Esophagus squamous epithelium (tissue), 5 donors: ENCODE results near the gene RAP1A. TPM values are rescaled to one million over a fixed set of nuclear protein-coding genes. Genes with fewer than 3 reads are reported as not detected.

Source experiments
- DNase-seq: peaks from one replicate; lab custom pipeline; 2025; lab: John Stamatoyannopoulos, UW
- H3K27ac ChIP-seq, 4 donors: fragments of 200-600 bp; sonication (generic); one replicate each; pipeline ENCODE4 v1.5.1; 2016 to 2019; ENCODE audit warnings: mild to moderate bottlenecking in 1 of 4
- H3K27me3 ChIP-seq, 4 donors: fragments of 200-600 bp; sonication (generic); 1 replicate in 3 of 4; 2 replicates in 1 of 4; pipeline versions ENCODE4 v1.5.1 to v1.6.0; 2017 to 2021; ENCODE audit warnings: antibody characterized with exemption in 1 of 4
- H3K36me3 ChIP-seq, 3 donors: fragments of 200-600 bp; sonication (generic); one replicate each; pipeline ENCODE4 v1.5.1; 2016 to 2019
- H3K4me1 ChIP-seq, 3 donors: fragments of 200-600 bp; sonication (generic); one replicate each; pipeline ENCODE4 v1.5.1; 2017 to 2019
- H3K4me3 ChIP-seq, 4 donors: fragments of 200-600 bp; sonication (generic); 1 replicate in 3 of 4; 2 replicates in 1 of 4; pipeline ENCODE4 v1.5.1; 2016 to 2019; ENCODE audit warnings: mild to moderate bottlenecking in 2 of 4, moderate library complexity in 1 of 4
- H3K9me3 ChIP-seq, 3 donors: fragments of 200-600 bp; sonication (generic); one replicate each; pipeline ENCODE4 v1.5.1; 2016 to 2019
- CTCF ChIP-seq, 6 experiments: fragments of 450-650 bp in 4 of 6; fragments of 200-600 bp in 2 of 6; sonication (generic) in 2 of 6; IDR thresholded peaks; one replicate each; pipeline ENCODE4 v1.5.1; 2016 to 2019; ENCODE audit warnings: antibody characterized with exemption in 6 of 6, mild to moderate bottlenecking in 4 of 6, moderate library complexity in 4 of 6
- POLR2A ChIP-seq, 4 donors: fragments of 450-650 bp; IDR thresholded peaks; one replicate each; pipeline ENCODE4 v1.6.1; 2017; ENCODE audit warnings: antibody characterized with exemption in 4 of 4, mild to moderate bottlenecking in 4 of 4, moderate library complexity in 3 of 4
- WGBS, 2 donors: methylation state at CpG; one replicate each; pipeline ENCODE4 v1.1.5; 2018; 5-methylcytosine and 5-hydroxymethylcytosine counted together
- intact Hi-C: fragments of 100-400 bp; cut with DNase I; formaldehyde crosslinking; loops from one replicate; pipeline ENCODE4 v1.15.0; 2022
- total RNA-seq, 4 donors: library from RNA; depleted of rRNA; stranded (reverse); fragments of >200 nt; gene quantifications; one replicate each; pipeline ENCODE4 v1.1.0, GENCODE V29; 2016
- donor health status: DM: yes; HTN: yes; CAD: no.

Gene RAP1A
- total RNA-seq, 4 donors from 2014 or later, result 24.3 to 111 (median 43.3) TPM

- H3K27me3 ChIP-seq, result no peaks in the 10 kb centered on the region
- no peak overlapping the region for H3K4me3 ChIP-seq
- TF ChIP-seq CTCF (IDR thresholded peaks at IDR 0.05) (no peak), POLR2A (IDR thresholded peaks at IDR 0.05) (no peak)
- peaks cover 6 to 15% (median 7%) of the 10 kb centered on the region in 3 donors for H3K4me1 ChIP-seq
- no peaks in the 10 kb centered on the region for H3K9me3 ChIP-seq
- DNase-seq, result no peak
- WGBS, 2 donors, result 34 to 65% methylated on average over 2 of the region's 2 CpGs
- intact Hi-C loops, result no loop called here
- H3K36me3 ChIP-seq, result no peaks in the 10 kb centered on the region
- no peak overlapping the region for H3K27ac ChIP-seq
These were observed 7.6 kb upstream of the RAP1A start for GRCh38 chr1:111611986-111612385.

GRCh38 chr1:111615870-111616715, 3.5 kb upstream of the RAP1A start:
- H3K4me1 ChIP-seq, result peaks cover 6 to 32% (median 12%) of the 10 kb centered on the region in 3 donors
- TF ChIP-seq POLR2A (IDR thresholded peaks at IDR 0.05) (no peak), CTCF (IDR thresholded peaks at IDR 0.05) (no peak)
- H3K27ac ChIP-seq, result peak overlapping the region in 3 of 4 donors; percentile 5 to 38 (median 8)
- H3K4me3 ChIP-seq, result no peak overlapping the region
- no peaks in the 10 kb centered on the region for H3K36me3 ChIP-seq
- DNase-seq, result no peak
- H3K27me3 ChIP-seq, result no peaks in the 10 kb centered on the region
- intact Hi-C loops, result no loop called here
- 33 to 39% methylated on average over 3 of the region's 3 CpGs for WGBS, 2 donors
- no peaks in the 10 kb centered on the region for H3K9me3 ChIP-seq

GRCh38 chr1:111618081-111618480, 1.5 kb upstream of the RAP1A start:
- Histone ChIP-seq H3K27me3 (no peaks in the 10 kb centered on the region), H3K9me3 (no peaks in the 10 kb centered on the region), H3K4me1 (peaks cover 6 to 51% (median 19%) of the 10 kb centered on the region in 3 donors), H3K27ac (no peak overlapping the region), H3K36me3 (no peaks in the 10 kb centered on the region), H3K4me3 (no peak overlapping the region)
- intact Hi-C loops, result no loop called here
- TF ChIP-seq CTCF (IDR thresholded peaks at IDR 0.05) (no peak), POLR2A (IDR thresholded peaks at IDR 0.05) (no peak)
- 90 to 94% methylated on average over 2 of the region's 2 CpGs for WGBS, 2 donors
- no peak for DNase-seq

GRCh38 chr1:111618961-111619634, 491 bp upstream of the RAP1A start:
- Histone ChIP-seq H3K36me3 (no peaks in the 10 kb centered on the region), H3K27me3 (no peaks in the 10 kb centered on the region), H3K27ac (peak overlapping the region; percentile 94 to 99 (median 99)), H3K4me3 (peak overlapping the region; percentile 83 to 98 (median 94)), H3K9me3 (no peaks in the 10 kb centered on the region), H3K4me1 (peaks cover 6 to 62% (median 24%) of the 10 kb centered on the region in 3 donors)
- 30 to 45% methylated on average over 18 to 19 of the region's 19 CpGs for WGBS, 2 donors
- DNase-seq, result no peak
- TF ChIP-seq POLR2A (IDR thresholded peaks at IDR 0.05), result no peak
- TF ChIP-seq CTCF (IDR thresholded peaks at IDR 0.05), result no peak
- intact Hi-C loops, result no loop called here
